ENCODE measurements around the gene CBL. TPM values are rescaled to one million over a fixed set of nuclear protein-coding genes. Genes with fewer than 3 reads are reported as not detected.
"Not testable (repeated sequence)": the region's sequence is repeated elsewhere in the genome, so short reads cannot be mapped to it uniquely, and the experiment has no call there.

The CBL gene
- total RNA-seq, 3 donors from 2014 or later = 18.7 to 19.6 (median 19.5) TPM

DNA sequence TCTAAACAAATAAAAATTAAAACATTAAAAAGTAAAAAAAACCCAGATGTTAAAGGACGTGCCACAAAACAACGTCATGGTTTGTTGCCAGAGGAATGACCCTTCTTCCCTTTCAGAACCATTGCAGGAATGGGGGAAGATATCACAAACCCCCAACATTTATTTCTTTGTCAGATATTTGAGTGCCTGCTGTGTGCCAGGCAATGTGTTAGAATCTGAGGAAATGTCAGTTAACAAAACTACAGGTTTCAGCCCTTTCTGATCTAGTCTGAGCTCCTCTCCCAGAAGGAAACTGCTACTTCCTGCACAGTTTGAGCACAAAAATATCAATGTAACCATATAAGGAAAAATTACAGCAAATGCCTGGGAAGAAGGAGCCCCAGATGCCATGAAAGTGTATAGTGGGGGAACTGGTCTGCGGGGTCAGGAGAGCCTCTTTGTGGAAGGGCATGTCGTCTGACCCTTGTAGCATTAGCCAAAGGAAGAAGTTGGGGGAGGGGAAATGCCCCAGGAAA lies 27.9 kb upstream of the CBL start:
- Mint-ChIP-seq H3K36me3 (ENCODE audit: insufficient read depth) (no peaks in the 10 kb centered on the region), H3K4me1 (ENCODE audit: low read depth) (peaks cover 10% of the 10 kb centered on the region), H3K27me3 (ENCODE audit: low read depth) (no peaks in the 10 kb centered on the region), H3K9me3 (no peaks in the 10 kb centered on the region), H3K4me3 (no peak overlapping the region)
- DNase-seq (no peak), ATAC-seq (no peak)

DNA sequence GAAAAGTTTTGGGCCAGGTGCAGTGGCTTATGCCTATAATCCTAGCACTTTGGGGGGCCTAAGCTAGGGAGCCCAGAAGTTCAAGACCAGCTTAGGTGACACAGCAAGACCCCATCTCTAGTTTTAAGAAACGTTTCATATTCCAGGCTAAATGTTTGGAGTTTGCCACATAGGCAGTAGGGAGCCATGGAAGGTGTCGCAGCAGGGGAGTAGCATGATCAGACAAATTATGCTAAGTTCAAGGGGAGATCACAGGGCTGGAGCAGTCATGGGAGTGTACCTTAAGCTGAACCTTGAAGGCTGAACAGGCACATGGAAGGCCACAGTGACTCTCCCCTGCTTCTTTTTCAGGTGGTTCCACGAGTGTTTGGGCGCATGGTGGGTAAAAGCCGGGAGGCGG lies 26.8 kb upstream of the CBL start:
- Mint-ChIP-seq H3K36me3 (ENCODE audit: insufficient read depth) (peaks cover 2% of the 10 kb centered on the region), H3K9me3 (no peaks in the 10 kb centered on the region), H3K4me1 (ENCODE audit: low read depth) (peaks cover 10% of the 10 kb centered on the region), H3K27me3 (ENCODE audit: low read depth) (no peaks in the 10 kb centered on the region), H3K4me3 (no peak overlapping the region)
- ATAC-seq = no peak
- DNase-seq = no peak

DNA sequence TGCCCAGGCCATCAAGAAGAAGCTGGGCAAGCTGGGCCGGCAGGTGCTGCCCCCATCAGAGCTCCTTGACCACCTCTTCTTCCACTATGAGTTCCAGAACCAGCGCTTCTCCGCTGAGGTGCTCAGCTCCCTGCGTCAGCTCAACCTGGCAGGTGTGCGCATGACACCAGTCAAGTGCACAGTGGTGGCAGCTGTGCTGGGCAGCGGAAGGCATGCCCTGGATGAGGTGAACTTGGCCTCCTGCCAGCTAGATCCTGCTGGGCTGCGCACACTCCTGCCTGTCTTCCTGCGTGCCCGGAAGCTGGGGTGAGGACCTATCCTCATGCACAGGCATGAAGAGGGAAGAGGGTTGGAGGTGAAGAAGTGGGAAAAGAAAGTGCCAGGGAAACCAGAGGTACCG lies 26.2 kb upstream of the CBL start:
- Mint-ChIP-seq H3K36me3 (ENCODE audit: insufficient read depth) (peaks cover 2% of the 10 kb centered on the region), H3K27me3 (ENCODE audit: low read depth) (no peaks in the 10 kb centered on the region), H3K9me3 (no peaks in the 10 kb centered on the region), H3K4me1 (ENCODE audit: low read depth) (peaks cover 10% of the 10 kb centered on the region), H3K4me3 (no peak overlapping the region)
- no peak for DNase-seq
- ATAC-seq = no peak

DNA sequence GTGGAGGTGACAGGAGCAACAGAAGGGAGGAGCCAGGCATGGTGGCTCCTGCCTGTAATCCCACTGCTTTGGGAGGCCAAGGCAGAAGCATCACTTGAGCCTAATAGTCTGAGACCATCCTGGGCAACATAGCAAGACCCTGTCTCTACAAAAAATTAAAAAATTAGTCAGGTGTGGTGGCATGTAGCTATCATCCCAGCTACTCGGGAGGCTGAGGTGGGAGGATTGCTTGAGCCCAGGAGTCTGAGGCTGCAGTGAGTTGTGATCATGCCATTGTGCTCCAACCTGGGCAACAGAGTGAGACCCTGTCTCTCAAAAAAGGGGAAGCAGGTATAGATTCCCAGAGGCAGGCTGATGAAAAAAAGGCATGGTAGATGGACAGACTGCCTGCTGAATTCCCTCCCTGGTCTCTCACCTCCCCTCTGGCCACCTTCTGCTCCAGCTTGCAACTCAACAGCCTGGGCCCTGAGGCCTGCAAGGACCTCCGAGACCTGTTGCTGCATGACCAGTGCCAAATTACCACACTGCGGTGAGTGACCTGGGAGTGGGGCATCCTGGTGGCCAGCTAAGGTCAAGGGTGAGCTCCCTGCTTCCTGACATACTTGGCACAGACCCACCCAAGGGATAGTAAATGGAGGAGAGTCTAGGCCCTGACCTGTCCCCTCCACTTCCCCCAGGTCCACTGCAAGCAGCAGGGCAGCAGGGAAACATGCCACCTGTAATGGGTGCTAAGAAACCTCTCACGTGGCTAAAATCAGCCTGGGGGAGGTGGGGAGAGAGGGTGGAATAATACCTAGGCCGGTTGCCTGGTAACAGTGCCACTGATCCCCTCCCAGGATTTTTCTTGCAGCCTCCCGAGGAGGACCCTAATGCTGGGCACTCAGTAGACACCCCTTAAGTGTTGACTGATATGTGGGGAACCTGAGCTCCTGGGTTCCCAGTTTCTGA lies 25.1 kb upstream of the CBL start:
- ATAC-seq (no peak), DNase-seq (no peak)
- Mint-ChIP-seq H3K9me3 (no peaks in the 10 kb centered on the region), H3K27me3 (ENCODE audit: low read depth) (no peaks in the 10 kb centered on the region), H3K4me3 (no peak overlapping the region), H3K36me3 (ENCODE audit: insufficient read depth) (peaks cover 2% of the 10 kb centered on the region), H3K4me1 (ENCODE audit: low read depth) (peaks cover 7% of the 10 kb centered on the region)

DNA sequence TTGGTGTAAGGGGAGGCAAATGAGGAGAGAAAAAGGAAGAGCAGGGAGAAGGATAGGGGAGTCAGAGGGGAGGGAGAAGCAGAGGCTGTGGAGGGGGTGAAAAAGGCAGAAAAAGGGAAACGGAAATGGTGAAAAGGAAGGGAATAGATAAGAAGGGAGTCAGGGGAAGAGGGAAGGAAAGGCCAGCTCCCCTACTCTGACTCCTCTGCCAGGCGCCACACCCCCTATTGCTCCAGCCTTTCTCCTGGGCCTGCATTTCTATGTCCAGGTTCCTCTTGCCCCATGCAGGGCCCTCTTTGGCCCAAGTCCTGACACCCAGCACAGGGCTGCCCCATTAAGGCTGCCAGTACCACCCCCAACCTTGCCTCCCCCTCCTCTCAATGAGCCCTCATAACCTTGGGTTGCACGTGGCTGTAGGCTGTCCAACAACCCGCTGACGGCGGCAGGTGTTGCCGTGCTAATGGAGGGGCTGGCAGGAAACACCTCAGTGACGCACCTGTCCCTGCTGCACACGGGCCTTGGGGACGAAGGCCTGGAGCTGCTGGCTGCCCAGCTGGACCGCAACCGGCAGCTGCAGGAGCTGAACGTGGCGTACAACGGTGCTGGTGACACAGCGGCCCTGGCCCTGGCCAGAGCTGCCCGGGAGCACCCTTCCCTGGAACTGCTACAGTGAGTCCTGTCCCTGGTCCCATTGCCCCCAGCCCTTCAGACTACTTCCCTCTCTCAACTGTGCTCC lies 24.3 kb upstream of the CBL start:
- Mint-ChIP-seq H3K9me3 (no peaks in the 10 kb centered on the region), H3K4me3 (no peak overlapping the region)

DNA sequence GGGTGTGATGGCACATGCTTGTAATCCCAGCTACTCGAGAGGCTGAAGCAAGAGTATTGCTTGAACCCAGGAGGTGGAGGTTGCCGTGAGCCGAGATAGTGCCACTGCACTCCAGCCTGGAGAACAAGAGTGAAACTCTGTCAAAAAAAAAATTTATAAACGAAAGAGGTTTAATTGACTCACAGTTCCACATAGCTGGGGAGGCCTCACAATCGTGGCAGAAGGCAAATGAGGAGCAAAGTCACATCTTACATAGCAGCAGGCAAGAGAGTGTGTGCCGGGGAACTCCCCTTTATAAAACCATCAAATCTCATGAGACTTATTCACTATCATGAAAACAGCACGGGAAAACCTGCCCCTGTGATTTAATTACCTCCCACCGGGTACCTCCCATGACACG lies 21.7 kb upstream of the CBL start:
- not testable (repeated sequence) for H3K36me3 Mint-ChIP-seq (ENCODE audit: insufficient read depth); H3K9me3 Mint-ChIP-seq; H3K4me1 Mint-ChIP-seq (ENCODE audit: low read depth); H3K4me3 Mint-ChIP-seq; DNase-seq; H3K27me3 Mint-ChIP-seq (ENCODE audit: low read depth); ATAC-seq

More for the DNA sequence above, 24.3 kb upstream of the CBL start:
- DNase-seq (no peak), ATAC-seq (no peak)
- Mint-ChIP-seq H3K36me3 (ENCODE audit: insufficient read depth) (peaks cover 2% of the 10 kb centered on the region), H3K4me1 (ENCODE audit: low read depth) (peaks cover 7% of the 10 kb centered on the region), H3K27me3 (ENCODE audit: low read depth) (peaks cover 5% of the 10 kb centered on the region)

GRCh38 chr11:119185981-119186634 lies 20.0 kb upstream of the CBL start:
- Mint-ChIP-seq H3K36me3 (ENCODE audit: insufficient read depth) (peaks cover 2% of the 10 kb centered on the region), H3K27me3 (ENCODE audit: low read depth) (peaks cover 5% of the 10 kb centered on the region)

GRCh38 chr11:119187123-119187892 lies 18.8 kb upstream of the CBL start:
- Mint-ChIP-seq H3K9me3 (no peaks in the 10 kb centered on the region), H3K27me3 (ENCODE audit: low read depth) (peaks cover 5% of the 10 kb centered on the region), H3K4me1 (ENCODE audit: low read depth) (no peaks in the 10 kb centered on the region), H3K4me3 (no peak overlapping the region), H3K36me3 (ENCODE audit: insufficient read depth) (peaks cover 2% of the 10 kb centered on the region)
- no peak for DNase-seq
- ATAC-seq = no peak

More at GRCh38 chr11:119185981-119186634, 20.0 kb upstream of the CBL start:
- ATAC-seq (no peak), DNase-seq (no peak)
- Mint-ChIP-seq H3K9me3 (no peaks in the 10 kb centered on the region), H3K4me1 (ENCODE audit: low read depth) (no peaks in the 10 kb centered on the region), H3K4me3 (no peak overlapping the region)

- Mint-ChIP-seq H3K9me3 (no peaks in the 10 kb centered on the region), H3K27me3 (ENCODE audit: low read depth) (peaks cover 5% of the 10 kb centered on the region), H3K36me3 (ENCODE audit: insufficient read depth) (peaks cover 2% of the 10 kb centered on the region), H3K4me3 (no peak overlapping the region), H3K4me1 (ENCODE audit: low read depth) (no peaks in the 10 kb centered on the region)
- ATAC-seq (no peak), DNase-seq (no peak)
Measured at GRCh38 chr11:119188067-119188466, 18.1 kb upstream of the CBL start.

GRCh38 chr11:119188887-119189286 lies 17.3 kb upstream of the CBL start:
- ATAC-seq (no peak), DNase-seq (no peak)
- Mint-ChIP-seq H3K9me3 (no peaks in the 10 kb centered on the region), H3K36me3 (ENCODE audit: insufficient read depth) (no peaks in the 10 kb centered on the region), H3K4me1 (ENCODE audit: low read depth) (no peaks in the 10 kb centered on the region), H3K4me3 (no peak overlapping the region), H3K27me3 (ENCODE audit: low read depth) (peaks cover 5% of the 10 kb centered on the region)

DNA sequence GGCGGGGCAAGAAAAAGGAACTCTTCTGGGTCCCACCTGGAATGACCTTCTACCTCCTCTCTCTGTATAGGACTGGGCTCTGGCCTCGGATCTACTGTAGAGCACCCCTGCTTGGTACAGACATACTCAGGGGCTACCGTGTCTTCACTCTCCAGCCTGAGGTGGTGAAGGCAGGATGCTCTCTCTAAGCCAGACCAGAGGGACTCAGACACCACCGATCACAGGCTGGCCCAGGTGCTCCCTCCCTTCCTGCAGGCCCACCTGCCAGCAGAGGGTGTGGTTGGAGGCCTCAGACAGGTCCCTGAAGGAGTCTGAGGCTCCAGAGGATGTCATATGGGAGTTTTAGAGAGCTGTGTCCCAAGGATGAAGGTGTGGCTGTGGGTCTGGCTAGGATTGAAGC lies 16.7 kb upstream of the CBL start:
- ATAC-seq = no peak
- Mint-ChIP-seq H3K36me3 (ENCODE audit: insufficient read depth) (no peaks in the 10 kb centered on the region), H3K9me3 (no peaks in the 10 kb centered on the region)

DNA sequence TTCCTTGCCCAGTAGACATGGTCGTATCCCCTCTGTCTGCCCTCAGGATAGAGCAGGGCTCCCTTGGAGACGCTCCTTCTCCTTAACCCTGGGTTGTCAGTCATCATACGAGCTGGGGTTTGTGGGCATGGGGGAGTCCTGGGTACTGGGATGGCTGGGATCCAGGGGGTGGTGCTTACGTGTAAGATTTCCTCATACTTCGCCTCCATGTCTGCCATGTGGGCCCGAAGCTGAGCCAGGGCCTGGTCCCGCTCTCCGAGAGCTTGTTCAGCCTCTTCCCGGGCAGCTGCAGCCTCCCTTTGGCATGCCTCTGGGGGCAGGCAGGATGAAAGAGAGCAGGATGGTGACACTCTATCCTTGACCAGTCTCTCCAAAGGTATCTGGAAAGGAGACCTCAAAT lies 15.6 kb upstream of the CBL start:
- no peak for ATAC-seq

More for the DNA sequence above, 16.7 kb upstream of the CBL start:
- H3K27me3 Mint-ChIP-seq (ENCODE audit: low read depth) = peaks cover 5% of the 10 kb centered on the region
- no peak overlapping the region for H3K4me3 Mint-ChIP-seq
- H3K4me1 Mint-ChIP-seq (ENCODE audit: low read depth) = no peaks in the 10 kb centered on the region
- DNase-seq = no peak

DNA sequence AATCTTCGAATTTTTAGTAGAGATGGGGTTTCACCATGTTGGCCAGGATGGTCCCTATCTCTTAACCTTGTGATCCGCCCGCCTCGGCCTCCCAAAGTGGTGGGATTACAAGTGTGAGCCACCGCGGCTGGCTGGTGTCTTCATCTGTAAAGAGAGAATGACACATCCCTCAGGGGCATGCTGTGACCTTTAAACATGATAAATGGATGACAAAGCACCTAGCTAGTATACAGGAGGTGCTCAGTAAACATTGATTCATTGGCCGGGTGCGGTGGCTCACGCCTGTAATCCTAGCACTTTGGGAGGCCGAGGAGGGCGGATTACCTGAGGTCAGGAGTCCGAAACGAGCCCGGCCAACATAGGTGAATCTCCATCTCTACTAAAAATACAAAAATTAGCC lies 14.9 kb upstream of the CBL start:
- H3K27me3 Mint-ChIP-seq (ENCODE audit: low read depth); DNase-seq; ATAC-seq; H3K36me3 Mint-ChIP-seq (ENCODE audit: insufficient read depth); H3K4me3 Mint-ChIP-seq; H3K9me3 Mint-ChIP-seq; H3K4me1 Mint-ChIP-seq (ENCODE audit: low read depth): not testable (repeated sequence)

More for the DNA sequence above, 15.6 kb upstream of the CBL start:
- Mint-ChIP-seq H3K9me3 (no peaks in the 10 kb centered on the region), H3K36me3 (ENCODE audit: insufficient read depth) (no peaks in the 10 kb centered on the region), H3K4me1 (ENCODE audit: low read depth) (no peaks in the 10 kb centered on the region), H3K4me3 (no peak overlapping the region), H3K27me3 (ENCODE audit: low read depth) (peaks cover 5% of the 10 kb centered on the region)
- no peak for DNase-seq

- peaks cover 3% of the 10 kb centered on the region for H3K4me1 Mint-ChIP-seq (ENCODE audit: low read depth)
- H3K27me3 Mint-ChIP-seq (ENCODE audit: low read depth) = no peaks in the 10 kb centered on the region
- no peak for DNase-seq
Measured at GRCh38 chr11:119192111-119192510, 14.0 kb upstream of the CBL start.

More at GRCh38 chr11:119192111-119192510, 14.0 kb upstream of the CBL start:
- no peak overlapping the region for H3K4me3 Mint-ChIP-seq
- no peak for ATAC-seq
- no peaks in the 10 kb centered on the region for H3K9me3 Mint-ChIP-seq
- no peaks in the 10 kb centered on the region for H3K36me3 Mint-ChIP-seq (ENCODE audit: insufficient read depth)
